GM18499 (cell line): ENCODE data around the gene TRNT1.

Source experiments
- ATAC-seq: cut with Tn5 transposase; IDR thresholded peaks from one replicate; pipeline ENCODE4 v1.9.1; 2021; ENCODE audit warnings: moderate number of reproducible peaks; ENCODE audit not compliant: insufficient read depth, unreplicated experiment

The TRNT1 gene

DNA sequence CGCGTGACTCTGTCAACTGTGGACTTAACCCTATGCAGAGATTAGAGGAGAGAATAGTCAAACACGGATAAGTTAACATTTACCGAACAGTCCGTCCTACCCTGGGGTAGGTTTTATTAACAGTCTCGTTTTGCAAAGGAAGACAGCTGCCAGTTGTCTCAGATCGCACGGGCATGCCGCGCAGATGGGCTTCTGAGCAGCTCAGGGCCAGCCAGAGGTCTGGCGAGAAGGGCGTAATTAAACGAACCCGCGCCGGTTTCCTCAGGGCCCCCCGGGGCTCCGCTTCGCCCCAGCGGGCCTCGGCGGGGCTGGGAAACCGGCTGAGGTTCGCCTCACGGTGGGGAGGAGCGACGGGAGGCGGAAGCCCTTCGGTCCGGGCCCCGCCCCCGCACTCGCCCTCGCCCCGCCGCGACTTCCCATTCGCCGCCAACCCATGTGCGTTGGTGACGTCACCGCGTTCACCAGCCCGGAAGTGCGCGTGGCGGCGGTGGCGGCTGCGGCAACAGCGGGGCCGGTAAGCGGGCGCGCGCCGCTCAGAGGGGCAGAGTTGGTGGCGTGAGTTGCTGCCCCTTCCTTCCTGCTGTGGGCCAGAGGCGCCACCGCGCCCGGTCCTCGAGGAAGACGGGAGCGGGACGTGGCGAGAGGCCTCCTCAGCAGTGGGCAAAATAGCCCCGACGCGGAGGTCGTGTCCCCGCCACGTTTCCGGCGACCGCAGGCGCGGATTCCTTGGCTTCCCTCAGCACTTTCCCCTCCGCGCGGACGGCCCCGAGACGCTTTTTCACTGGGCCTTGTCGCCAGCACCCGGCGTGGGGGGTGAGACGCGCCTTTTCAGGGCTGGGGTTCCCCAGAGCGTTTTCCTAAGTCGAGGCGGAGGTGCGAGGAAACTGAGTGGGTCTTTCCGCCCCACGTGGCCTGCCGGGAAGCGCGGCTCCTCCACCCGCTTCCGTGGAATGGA is at the start of gene TRNT1:
Gene TRNT1, plus strand, starts transcription at position 464 of the 955 bp plus-strand sequence. CDS start 2,101 bp downstream, outside the sequence.
- peak; percentile 89 for ATAC-seq

DNA sequence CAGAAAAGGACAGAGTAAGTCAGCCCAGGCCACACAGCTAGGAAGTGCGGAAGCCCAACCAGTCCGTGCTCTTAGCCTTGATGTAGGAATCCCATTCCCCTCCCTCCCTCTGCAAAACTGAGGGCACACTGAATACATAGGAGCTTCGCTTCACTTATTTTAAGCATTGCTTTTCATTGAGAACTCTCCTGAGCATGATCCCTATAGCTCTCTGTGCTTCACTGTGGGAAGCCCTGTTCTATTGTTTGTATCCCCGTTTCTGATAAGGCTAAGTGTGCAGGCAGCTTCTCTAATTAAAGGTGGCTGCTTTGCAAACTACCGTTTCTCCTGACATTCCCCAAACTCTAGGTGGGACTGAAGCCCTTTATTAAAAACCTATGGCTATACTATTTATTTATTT is 46.4 kb upstream of the TRNT1 start:
- ATAC-seq, result no peak

DNA sequence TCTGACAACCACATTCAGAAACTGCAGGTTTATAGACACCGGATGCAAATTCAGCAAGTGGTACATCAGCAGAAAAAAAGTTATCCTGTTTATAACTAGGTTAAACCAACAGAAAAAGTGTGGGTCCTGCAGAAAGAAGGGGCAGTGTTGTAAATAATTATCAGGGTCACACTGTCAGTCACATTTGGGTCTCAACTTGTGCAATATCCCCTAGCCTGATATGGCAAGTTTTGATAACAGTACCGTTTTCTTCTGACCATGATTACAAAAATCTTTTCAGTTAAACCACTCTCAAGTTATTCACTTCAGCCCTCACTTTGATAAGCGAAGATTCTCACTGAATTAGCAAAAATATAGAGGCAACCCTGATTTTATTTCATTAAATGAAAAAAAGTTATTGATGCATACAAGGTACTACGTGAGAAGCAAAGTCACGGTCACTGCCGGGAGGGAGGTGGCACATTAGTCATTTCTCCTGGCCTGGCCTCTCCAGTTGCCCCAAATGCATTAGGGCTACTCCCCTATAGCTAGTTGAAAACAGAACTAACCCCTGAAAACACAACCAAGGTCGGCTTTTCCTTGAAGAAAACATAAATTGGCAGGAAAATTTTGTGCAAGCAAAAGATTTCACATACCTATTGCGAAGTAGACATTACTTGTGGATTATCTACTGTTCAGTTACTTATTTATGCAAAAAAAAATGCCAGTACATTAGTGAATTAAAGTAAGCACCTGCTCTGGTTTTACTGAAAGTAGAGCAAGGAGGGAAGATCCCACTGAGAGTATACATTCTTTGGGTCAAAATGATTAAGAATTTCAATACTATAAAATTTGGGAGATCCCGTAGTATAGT is 45.1 kb upstream of the TRNT1 start:
- ATAC-seq, result peak; percentile 24

DNA sequence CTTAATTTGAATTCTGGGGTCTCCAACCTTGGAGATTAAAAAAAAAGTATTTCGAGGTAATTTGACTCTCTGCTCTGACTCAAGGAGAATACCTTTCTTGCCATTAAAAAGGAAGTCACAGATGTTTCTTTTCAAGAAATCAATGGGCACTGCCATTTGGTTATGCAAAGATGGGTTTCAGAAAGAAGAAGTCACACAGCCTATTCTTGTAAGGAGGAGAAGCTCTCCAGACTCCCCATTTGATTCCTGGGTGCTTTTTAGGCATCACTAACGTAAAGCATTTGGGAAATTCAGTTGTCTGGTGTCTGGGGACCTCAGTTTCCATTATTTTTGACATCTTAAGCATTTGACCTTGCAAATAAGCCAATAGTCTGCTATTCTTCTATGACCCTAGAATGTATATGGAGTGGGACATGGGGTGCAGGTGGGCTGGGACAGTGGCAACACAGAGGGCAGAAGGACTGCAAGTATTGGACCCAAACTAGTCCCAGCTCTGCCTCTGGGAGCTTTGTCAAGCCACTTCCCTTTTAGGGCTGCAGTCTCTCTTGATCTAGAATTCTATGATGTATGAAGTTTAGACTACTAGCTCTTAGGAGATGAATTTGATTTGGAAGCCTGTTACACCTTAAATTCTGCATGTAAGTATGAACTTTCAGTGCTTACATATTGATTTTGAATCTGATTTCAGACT is 44.4 kb upstream of the TRNT1 start:
- ATAC-seq, result peak; percentile 65

DNA sequence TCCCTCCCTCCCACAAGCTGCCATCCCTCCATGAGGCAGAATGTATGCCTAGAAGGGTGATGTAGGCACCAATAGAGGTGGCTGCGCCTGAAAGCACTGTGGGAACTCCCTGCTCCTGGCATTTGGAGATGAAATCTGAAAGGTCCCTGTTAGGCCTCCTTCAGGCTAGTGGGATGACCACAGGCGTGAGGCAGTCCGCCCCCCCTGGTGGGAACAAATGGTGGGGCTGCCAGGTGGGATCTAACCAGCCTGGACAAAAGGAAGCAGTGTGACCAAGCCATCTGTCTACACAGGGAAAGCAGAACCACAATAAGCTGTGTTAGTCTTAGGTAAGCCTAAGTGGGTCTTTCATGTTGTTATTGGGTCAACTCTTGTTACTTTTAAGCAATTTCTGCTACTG is 41.9 kb upstream of the TRNT1 start:
- no peak for ATAC-seq

DNA sequence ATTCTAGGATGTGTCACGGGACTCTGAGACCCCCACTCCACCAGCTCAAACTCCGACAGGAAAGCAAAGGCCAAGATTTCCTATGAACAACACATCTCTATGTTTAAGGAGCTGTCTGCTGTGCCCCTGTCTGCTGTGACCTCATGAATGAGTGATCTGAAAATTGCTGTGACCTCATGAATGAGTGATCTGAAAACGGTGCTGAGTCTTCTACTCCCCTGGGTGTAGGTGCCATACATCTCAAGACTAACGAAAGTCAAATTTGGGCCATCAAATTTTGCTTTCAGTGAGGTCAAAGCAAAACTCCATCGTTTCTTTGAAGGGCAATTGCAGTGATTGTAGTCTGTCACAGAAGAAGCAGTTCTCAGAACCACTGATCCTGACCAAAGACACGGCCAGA is 41.0 kb upstream of the TRNT1 start:
- ATAC-seq, result no peak

DNA sequence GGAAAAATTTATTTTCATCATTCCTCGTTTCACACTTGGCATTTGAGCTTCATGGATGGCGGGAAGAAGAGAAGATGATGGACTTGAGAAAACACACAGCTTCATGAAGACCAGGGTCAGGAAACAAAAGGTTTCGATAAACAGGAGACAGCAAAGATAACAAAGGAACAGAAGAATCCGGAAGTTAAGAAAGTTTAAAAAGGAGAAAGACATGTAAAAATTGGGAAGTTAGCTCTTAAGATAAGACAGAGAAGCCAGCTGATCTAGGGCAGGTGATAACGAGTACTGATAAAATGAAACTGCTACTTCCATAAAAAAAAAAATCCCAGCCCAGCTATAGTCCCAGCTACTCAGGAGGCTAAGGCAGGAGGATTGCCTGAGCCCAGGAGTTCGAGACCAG is 40.5 kb upstream of the TRNT1 start:
- no peak for ATAC-seq

DNA sequence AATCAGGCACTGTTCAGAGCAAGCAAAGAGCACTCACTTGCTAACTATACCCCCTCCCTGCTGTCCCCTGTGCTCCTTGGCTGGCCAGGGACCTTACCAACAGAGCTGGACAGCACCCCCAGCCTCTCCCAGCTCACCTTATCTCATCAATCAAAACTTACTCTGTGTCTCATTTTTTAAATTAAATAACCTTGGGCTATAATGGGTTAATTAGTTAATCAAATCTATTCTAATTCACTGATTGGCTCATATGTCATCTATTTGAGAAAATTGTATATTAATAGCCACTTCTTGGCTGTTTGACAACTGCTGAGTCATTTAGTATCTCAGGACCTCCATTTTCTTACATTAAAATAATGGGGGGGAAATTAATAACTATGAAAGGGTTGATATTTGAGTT is 39.5 kb upstream of the TRNT1 start:
- no peak for ATAC-seq

DNA sequence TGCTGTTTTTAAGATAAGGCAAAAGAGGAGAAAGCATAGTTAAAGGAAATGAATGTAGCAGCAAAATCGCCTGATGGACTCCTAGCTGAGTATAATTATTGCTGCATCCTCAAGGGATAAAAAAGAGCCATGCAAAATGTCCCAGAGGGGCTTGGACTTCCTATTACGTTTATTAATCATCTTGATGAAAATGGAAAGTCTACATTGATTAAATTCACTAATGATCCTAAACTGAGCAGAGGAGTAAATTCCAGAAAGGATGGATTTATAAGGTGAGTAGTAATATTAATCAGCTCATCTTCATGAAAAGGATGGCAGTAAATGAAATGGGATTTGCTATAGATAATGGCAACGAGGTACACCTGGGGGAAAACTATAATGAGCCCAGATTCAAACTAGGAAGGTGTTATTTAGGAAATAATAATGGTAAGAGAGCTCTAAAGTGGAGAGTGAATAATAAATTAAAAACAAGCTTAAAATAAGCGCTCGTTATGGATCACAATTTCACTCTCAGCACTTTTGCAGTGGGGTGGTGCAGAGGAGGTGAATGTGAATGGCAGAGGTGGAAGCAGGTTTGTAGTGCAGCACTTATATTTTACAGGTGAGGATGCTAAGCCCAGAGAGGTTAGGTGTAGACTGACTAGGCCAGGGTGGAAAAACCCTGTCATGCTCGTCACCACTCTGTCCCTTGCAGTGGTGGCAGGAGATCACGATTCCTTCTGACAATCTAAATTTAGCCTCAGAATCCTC is 38.8 kb upstream of the TRNT1 start:
- no peak for ATAC-seq

DNA sequence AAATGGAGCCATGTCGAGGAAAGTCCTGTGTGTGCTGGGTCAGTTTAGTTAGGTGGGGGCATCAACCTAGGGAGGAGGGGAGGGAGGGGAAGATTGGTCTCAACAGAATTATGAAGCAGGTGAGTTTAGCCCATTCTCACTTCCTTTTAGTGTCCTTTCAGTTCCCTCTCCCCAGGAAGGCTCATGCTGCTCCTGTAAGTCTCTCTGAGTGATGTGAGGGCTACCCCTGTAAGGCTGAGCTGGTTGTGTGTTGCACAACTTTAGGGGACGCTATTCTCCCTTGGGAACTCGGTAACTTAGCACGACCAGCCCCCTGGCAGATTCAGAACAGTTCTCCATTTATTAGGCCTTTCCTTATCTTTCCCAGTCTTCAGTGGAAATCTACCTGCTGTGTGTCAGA is 37.7 kb upstream of the TRNT1 start:
- peak; percentile 98 for ATAC-seq

DNA sequence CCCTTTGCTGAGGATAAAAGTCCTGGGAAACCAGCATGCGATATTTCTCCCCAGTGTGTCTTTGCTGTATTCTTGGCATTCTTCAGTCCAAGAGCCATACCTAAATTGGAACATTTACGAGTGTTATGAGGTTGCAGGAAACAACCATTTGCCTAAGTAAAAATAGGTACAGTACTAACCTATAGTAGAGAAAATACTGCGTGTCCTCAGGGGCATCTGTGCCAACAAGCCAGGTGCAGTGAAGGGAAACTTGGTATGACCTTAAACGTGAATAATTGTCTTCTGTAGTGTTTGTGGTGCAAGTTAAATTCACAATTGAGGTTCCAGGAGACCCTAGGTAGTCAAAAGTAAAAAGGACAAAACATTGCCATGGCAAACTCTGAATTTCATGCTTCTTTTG is 28.8 kb upstream of the TRNT1 start:
- no peak for ATAC-seq

DNA sequence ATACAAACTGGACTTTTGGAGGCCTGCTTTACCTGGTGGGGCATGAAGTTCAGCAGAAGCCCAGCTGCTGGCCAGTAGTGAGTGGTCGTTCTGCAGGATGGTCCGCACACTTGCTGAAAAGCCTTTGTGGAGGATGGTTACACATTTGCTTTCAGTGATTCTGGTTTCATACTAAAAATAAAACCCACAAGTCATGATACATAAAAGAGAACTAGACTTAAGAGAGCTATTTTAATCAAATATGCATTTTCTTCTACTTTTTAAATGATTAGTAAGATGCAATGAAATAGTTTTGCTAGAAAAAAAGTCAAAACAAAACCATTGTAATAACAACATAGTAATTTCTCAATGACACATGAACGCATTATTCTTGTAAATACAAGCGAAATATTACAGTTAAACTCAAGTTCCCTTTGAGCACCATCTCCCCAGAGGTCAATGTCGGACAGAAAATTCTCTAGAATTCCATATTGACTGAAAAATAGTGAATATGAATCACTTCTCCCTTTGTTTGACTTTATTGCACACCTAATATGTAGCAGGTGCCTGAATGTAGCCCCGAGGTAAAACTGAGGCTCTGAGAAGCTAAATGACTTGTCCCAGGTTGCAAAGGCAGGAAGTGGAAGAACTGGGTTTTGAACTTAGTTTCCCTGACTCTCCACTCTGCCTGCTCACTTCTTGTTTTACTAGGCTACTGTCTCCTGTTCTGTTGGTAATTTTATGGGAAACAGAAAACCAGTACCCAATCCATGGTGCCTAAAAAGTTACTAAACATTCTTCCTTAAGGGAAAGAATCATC is 24.9 kb upstream of the TRNT1 start:
- ATAC-seq, result peak; percentile 50

DNA sequence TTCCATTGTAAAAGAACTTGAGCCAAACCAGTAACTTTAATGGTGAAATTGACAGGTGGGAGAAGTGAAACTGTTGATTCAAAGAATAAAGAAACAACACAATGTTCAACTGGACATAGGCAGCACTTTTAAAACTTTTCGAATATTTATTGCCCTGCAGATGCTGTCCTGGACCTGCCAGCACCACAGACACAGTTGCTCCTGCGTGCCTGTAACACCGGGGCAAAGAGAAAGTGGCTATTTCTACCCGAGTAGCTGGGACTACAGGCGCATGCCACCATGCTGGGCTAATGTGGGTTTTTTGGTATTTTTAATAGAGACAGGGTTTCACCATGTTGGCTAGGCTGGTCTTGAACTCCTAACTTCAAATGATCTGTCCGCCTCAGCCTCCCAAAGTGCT is 24.0 kb upstream of the TRNT1 start:
- no peak for ATAC-seq

DNA sequence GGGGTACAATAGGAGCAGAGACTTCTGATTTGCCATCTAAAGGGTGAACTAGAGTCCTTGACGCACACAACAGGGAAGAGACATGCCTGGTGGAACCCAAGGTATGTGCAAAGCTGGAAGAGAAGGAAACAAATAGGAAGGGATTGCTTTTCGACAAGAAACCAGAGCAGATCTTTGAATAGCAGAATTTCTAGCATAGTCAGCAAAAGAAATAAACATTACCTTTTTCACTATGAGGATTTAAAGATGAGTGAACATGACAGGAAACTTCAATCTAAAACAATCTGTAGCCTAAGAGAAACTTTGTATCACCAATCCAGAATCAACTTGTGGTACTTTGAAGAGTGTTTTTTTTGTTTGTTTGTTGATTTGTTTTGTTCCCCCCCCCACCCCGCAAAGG is 21.5 kb upstream of the TRNT1 start:
- no peak for ATAC-seq

DNA sequence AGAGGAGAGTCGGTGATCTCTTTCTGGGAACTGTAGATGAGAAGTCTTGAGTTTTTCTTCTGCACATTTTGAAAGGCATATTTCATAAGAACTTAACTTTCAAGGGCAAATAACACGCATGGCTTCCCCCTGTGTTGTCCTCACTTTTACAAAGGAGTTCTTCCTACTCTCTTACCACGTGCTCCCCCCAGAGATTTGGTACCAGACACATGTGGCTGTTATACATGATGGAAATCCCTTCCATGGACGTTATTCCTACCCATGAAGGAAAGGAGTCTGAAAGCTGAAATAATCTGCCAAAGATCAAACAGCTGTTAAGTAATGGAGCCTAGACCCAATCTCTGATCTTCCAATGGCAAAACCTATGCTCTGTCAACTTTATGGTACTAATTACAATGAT is 20.9 kb upstream of the TRNT1 start:
- ATAC-seq, result no peak

DNA sequence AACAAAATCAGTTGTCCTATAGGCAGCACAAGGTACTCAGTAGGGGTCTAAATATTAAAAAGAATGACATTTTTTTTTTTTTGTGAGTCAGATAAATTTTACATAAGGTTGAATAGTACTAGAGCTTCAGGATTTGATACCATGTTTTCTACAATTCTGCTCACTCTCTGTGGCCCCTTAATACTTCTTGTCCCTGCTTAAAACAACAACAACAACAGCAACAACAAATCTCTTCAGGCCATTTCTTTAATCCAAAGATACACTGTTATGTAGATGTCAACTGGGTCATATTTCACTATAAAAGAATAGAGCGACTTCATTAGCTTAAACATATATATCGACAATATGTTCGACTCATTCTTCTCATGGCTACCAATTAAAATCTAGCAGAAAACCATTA is 19.6 kb upstream of the TRNT1 start:
- ATAC-seq, result no peak

DNA sequence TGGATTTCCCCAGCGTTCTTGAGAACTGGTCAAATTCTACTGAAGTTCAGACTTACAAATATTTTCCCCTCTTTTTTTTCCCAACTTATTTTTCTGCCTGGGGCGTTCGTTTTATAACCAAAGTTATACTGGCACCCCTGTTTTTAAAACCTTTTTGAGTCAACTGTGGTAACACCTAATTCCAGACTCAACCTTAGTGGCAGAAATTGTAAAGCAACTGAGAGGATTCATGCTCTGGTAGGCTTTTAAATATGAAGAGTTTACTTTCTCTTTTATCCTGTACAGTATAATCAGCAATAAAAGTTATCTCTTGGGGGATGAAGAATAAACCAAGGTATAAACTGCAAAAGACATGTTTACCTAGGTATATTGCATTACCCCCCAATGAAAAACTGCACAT is 18.9 kb upstream of the TRNT1 start:
- no peak for ATAC-seq

DNA sequence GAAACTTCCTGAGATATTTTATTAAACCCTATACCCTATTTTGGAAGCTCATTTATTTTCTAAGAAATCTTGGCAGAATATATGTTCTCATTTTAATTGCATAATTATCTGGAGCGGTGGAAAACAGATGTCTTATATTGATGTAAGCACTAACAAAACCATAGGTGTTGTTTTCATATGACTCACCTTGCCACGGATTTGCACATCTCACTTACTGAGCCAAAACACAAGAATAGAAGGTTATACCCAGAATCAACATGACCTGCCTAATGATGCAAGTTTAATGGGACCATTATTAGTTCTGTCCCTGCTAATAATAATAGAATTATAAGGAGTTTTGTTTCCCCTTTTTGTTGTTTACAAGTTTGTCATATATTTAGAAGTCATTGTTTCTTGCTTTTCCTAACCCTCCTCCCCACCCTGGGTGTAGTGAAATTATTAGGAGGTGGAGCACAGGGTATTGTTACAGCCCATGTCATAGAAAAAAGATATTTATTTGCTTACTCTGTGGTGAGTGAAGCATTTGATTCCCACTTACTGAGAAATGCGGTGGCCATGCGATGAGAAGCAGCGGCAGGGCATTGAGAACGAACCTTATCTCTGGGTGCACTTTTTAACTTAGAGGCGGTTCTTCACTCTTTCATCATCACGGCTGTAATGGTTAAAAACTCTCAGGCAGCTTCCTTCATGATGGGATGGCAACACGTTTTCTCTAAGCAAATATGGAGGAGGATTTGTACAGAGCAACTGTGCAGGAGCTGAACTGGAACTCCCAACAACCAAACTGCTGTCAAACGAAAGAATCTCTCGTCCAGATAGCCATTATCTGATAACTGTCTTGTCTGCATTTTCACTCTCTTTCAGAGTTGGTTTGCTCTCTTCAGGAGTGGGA is 17.1 kb upstream of the TRNT1 start:
- peak; percentile 67 for ATAC-seq
